Activated T-helper 1 cell treated with anti-CD3 and anti-CD28 coated beads, Interleukin-2, amount 50 U/mL, for 16 hours (primary cell): ENCODE results near the gene MCAT.

ENCODE experiments used
- DNase-seq, 2 donors: peaks; one replicate each; pipeline ENCODE4 v3.0.0-alpha.2; 2020; ENCODE audit warnings: low read depth in 1 of 2, low spot score in 1 of 2

The MCAT gene

DNA sequence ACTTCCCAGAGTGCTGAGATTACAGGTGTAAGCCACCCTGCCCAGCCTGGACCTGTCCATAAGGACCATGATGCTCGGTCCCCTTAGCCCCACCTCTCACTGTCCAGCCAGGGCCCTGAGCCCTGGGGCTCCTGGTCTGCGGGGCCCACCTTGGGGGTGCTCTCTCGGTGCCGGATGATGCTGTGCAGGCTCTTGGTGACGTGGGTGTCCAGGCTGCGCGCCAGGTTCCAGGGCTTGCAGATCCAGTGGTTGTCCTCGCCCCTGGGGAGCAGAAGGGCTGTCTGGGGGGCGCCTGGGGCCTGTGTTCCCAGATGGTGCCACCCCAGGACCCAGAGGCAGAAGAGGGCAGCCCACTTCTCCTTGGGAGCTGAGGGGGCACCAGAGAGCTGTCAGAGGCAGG, 30.4 kb upstream of the MCAT start:
- no peak for DNase-seq

DNA sequence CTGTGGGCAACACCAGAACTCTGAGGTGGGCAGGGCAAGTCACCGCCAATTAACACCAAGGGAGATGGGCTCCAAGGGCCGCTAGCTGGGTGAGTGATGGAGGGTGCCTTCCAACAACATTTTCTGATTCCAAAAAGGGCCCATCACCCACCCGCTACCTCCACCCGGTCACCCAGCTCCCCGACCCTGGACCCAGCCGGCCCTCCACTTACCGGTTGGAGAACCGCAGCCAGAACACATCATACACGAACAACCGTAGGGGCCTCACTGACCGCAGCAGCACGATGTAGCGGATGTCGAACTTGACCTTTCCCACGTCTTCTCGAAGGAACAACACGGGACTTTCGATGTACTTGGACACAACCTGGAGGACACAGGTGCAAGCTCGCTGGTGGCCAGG, 29.0 kb upstream of the MCAT start:
- DNase-seq, result no peak

DNA sequence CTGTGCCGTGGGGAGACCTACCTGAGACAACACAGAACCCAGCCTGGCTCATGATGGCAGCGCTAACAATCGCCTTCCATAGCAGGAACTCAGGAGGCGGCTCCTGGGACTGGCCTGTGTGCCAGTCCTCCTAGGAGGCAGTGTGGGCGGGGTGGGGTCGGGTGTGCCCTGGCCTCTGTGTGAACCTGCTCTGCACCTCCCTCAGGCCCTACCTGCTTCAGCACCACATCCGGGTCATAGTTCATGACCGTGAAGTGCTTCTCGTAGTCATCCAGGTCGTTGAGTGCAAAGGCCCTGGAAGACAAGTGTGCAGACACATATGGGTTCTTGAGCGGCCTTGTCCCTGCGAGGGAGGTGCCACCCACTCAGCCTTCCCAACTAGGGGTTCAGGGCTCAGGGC, 28.4 kb upstream of the MCAT start:
- no peak for DNase-seq

DNA sequence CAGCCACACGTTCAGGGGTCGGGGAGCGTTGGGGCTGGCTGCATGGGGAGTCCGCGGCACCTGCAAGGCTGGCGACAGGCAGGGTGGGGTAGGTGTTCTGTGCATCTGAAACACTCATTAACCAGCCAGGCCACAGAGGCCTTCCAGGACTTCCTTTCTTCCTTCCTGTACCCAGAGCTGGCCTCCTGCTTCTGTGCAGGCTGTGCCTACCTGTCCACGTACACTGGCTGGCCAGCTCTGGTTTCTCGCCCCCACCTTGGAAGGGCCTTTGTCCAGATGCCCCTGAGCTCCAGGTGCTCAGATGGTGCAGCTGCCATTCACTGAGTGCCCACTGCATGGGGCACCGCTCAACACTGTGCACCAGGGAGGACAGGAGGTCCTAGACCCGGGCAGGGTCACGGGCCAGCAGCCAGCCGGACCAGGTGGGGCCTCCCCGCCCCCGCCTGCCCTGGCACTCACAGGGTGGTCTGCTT, 27.9 kb upstream of the MCAT start:
- no peak for DNase-seq

DNA sequence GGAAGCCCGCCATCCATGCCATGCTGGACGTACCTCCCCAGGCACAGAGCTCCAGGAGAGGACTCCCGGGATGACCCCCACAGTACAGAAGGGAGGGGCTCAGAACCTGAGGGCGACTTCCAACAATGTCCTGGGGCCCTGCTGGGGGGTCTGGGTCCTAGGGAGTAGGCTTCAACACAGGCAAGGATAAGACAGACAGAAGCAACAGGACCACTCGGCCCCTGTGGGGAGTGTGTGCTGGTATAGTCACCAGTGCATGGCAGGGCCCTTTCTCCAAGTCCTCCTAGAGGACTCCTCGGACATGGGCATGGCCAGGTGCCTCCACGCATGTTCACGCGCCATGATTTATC, 26.9 kb upstream of the MCAT start:
- no peak for DNase-seq

DNA sequence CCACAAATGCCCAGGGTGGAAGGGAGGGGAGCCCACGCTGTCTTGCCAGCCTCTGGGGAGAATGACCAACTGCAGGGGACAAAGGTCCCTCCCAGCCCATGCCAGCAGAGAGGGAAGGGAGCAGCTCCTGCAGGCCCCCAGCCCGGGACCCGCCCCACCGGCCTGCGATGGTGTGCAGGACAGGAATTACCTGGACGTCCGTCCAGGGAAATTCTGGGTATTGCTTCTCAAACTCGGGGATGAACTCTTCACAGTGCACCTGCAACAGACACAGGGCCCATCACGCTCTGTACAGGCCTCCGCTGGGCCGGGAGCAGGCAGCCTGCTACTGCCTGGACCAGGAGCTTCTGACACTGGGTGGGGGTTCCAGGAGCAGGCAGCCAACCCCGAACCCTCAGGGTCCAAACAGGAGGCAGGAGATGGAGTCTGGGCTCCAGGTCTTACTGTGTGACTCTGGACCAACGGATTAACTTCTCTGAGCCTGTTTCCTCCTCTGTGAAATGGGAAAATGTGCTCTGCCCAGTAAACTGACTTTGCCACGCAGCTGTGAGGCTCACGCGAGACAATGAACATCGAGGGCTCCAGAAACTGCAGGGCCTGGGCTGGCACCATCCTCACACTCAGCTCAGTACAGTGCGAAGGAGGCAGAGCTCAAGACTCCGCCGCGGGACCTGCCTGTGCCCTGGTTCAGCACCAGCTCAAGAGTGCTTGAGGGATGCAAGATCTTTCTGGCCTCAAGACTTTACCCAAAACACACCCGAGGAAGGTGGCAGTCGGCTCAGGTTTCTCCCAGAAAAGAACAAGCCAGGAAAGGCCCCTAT, 26.3 kb upstream of the MCAT start:
- no peak for DNase-seq

DNA sequence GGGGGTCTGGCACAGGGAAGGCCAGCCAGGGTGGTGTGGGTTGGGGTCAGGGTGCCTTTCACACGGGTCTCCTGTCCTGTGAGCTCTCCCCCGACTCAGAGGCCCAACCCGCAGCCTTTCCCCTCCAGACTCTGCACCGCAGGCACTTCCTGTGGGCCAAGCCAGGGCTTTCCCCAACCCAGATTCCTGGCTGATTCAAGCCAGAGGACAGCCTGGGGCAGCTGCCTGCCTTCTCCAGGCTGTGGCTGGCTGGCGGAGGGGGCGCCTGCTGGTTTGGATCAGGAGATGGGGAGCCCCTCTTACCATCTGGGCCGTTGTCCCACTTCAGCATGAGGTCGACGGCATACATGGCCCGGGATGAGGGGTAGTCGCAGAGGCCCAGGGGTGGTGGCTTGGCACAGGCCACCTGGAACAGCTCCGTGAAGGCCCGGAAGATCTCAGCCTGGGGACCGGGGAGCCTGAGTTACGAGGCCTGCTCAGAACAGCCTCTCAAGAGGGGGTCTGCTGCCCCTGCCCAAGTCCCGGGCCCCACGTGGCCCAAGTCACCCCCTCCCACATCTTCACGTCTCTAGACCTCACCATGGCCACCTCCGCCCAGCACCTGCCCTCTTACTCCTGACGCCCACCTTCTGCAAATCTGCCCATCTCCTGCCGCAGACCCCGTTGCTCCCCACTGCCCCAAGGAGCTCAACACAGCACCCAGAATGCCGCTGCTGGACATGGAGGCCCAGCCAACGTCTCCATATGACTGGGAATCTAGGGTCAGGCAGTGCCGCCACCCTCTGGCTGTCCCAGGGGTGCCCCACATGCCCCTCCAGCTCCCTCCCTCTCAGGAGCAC, 25.5 kb upstream of the MCAT start:
- no peak for DNase-seq

DNA sequence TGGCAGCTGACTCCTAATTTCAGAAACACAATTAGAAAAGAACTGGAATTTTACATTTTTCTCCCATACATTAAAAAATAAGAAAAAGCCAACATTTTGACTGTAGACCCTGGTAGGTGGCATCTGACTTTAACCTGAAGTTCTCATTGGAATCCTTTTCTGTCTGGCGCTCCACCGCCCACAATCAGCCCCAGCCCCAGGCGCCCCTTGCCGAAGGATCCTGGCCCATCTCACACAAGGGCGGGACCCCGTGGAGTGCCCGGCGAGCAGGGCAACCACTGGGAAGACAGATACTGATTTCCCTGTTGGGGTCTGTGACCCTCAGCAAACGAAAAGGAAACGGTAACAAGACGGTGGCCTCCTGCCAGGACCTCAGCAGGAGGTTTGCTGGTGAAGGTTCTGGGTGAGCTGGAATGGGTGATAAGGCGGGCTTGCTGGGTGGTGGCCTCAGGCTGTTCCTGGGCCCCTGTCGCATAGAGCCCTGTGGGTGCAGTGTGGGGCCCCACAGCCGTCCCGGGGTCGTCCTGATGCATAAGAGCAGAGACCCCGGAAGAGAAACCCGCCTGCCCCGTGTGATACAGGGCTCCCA, 23.9 kb upstream of the MCAT start:
- DNase-seq, result no peak

DNA sequence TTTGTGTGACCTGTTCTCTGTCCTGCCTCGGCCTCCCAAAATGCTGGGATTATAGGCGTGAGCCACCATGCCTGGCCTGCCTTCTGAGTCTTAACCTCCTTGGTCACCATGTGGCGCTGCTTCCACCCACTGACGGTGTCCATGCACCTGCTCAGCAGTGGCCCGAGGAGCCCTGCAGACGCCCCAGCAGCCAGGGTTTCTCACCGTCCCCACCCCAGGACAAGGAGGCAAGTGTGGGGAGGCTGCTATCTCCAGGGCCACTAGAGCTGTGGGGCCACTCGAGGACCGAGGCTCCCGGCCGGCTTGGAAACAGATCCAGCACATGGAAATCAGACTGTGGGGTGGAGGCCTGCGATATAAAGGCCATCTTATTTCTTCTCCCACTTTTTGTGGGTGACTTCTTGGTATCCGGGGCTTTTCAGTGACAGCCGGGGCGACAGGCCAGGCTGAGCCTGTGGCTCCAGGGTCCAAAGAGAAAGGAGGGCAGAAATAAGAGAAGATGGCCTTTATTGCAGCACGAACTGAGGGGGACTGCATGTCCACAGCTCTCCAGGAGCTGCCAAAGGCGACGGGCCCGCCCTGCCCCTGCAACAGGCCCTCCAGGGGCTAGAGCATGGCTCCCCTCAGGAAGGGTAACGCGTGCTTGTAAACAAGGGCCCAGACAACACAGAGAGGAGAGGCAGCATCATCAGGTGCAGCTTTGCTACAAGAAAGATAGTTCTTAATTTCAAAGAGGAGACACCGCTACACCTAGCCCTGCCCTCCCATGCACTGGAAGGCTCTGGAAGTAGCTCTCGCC, 23.1 kb upstream of the MCAT start:
- DNase-seq, result no peak

DNA sequence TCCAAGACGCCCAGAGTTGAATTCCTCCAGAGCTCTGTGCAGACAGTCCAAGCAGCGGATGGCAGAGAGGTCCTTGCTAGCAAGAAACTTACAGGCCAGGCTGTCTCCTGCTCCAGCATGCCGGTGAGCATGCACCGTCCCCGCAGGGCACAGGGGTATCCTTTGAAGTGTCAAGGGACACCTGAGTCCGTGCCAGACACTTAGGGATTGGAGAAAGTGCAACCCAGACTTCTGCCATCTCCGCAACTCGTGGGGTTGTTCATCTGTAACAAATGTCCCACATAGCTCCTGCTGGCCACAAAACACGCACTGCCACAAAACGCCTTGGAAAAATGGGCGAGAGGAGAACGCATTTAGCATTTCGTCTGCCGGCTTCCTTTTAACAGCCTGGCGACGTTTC, 21.4 kb upstream of the MCAT start:
- no peak for DNase-seq

DNA sequence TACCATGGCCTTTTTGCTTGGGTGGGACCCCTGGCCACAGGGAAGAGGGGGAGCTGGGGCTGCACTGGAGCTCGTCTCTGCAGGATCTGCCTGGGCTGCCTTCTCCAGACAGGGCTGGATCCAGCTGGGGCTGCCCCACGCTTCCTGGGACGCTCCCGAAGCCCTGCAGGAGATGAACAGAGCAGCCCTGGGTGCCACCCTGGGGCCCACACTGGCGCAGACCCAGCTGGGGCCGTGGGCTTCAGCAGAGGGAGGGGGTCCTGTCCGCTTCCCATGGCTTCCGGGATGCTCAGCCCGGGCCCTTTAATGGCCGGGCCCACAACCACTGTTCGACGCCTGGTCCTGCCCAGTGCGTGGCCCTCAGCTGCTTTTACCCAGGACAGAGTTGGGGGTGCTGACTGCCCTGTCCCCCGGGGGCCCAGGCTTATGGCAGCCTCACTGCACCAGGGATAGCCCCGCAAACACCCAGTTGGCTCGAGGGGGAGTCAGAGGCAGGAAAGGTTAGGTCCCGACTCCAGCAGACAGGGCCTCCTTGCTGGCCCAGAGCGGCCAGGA, 20.1 kb upstream of the MCAT start:
- no peak for DNase-seq

DNA sequence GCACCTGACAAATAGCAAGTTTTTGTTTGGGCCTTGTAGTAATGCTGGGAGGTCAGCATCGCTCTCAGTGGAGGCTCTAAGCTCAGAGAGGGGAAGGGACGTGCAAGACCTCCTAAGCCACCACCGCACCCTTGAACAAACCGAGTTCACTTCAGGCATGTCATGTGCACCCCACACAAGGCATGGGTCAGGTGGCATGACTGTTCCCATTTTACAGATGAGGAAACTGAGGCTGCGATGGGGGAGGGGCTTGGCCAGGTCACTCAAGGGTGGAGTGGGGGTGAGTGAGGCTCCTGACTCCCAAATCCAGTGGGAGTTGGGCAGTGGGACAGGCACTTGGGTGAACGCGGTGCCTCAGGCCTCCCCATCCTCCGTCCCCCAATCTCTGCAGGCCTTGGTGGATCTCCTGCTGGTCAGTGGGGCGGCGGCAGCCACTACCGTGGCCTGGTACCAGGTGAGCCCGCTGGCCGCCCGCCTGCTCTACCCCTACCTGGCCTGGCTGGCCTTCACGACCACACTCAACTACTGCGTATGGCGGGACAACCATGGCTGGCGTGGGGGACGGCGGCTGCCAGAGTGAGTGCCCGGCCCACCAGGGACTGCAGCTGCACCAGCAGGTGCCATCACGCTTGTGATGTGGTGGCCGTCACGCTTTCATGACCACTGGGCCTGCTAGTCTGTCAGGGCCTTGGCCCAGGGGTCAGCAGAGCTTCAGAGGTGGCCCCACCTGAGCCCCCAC, 19.4 kb upstream of the MCAT start:
- DNase-seq, result no peak

DNA sequence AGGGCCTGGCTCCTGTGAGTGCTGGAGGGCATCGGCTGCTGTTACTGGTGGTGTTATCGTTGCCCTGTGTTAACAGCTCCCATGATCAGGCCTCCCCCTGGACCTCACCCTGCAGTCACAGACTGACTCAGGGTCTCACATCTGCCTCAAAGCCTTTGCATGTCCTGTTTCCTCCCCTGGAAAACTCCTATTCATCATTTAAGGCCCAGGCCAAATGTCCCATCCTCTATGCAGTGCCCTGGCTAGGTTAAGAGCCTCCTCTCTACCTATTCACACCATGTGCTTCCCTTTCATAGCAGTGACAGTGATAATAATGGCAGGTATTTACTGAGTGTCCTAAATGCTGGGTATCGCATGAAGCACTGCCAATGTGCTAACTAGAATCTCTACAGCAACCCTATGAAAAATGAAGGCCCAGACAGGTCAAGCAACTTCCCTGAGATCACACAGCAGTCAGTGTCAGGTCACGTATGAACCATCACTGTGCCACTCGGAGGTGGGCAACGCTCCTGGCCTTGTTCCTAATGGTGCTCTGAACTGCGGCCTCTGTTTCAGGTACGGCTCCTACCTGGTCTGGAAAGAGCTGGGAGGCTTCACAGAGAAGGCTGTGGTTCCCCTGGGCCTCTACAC, 17.4 kb upstream of the MCAT start:
- DNase-seq, result no peak

DNA sequence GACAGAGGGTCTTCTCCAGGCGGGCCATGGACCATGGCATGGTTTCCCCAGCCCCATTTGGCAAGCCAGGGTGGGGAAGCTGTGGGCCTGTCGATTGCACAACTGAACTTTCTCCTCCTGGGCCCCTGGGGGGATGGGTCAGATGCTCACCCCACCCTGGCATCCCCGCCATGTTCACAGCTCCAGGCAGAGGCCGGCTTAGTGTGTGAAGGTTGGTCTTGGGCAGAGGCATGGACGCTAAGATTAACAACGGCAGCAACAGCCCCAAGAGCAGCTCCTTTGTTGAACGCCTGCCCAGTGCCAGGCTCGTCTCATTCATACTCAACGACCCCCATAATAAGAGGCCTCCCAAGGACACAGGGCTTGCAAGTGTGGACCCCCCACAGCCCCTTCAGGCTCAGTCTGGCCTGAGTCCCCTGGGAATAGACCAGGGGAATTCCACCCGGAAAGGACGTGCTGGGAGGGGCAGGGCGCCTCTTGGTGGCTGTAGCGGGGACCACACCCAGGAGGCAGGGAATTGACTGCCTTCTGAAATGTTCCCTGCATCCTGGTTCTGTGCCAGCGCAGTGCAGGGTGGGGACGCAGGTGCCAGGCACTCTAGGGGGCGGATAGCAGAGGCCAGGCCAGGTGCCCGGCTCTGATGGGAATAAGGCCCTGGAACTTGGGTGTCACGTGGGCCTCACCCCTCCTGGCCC, 16.4 kb upstream of the MCAT start:
- no peak for DNase-seq

DNA sequence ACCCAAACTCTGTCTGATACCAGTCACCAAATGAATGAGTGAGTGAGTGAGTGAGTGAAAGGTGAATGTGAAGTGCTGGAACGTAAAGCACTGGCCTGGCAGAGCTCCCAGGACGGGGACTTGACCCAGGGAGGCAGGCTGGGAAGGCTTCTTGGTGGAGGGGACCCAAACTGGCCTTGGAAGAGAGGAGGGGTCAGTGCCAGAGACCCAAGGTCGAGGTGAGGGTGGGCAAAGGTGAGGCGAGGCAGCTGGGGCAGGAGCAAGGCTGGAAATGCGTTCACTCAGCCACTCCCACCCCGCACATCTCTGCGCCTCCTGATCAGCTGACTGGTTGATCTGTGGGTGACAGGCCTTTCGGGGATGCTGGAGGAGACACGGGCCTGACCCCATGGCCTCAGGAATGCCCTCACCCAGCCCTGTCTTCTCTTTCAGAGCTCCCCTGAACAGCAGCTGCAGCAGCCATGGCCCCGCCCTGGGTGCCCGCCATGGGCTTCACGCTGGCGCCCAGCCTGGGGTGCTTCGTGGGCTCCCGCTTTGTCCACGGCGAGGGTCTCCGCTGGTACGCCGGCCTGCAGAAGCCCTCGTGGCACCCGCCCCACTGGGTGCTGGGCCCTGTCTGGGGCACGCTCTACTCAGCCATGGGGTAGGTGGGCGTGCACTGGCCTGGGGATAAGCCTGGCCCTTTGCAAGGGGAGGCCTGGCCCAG, 15.7 kb upstream of the MCAT start:
- no peak for DNase-seq

DNA sequence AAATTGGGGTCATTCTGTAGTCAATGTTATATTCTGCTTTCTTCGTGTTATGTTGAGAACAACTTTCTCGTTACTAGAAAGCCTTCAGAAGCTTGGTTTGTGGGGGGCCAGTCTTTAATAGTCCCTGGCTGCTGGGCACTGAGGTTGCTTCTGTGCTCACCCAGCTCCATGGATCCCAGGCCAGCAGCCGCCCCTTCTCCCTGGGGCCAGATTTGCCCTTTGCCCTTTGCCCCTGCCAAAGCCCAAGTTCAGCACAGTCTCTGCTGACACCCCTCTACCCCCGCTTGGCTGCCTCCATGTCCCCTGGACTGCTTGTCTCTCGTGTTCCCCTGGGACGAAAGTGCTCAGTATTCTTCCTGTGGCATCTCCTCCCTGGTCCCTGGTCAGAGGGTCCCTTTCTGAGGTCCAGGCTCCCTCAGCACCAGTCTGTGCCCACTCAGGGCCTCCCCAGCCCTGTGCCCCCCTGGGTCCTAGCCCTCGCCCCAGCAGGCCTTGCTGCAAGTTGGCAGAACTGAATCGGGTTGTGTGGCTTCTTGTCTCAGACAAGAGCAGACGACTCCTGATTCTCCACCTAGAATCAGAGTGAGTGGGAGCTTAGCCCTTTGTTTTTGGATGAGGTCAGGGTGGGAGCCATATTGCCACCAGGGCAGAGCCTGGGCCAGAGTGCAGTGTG, 14.8 kb upstream of the MCAT start:
- DNase-seq, result no peak

DNA sequence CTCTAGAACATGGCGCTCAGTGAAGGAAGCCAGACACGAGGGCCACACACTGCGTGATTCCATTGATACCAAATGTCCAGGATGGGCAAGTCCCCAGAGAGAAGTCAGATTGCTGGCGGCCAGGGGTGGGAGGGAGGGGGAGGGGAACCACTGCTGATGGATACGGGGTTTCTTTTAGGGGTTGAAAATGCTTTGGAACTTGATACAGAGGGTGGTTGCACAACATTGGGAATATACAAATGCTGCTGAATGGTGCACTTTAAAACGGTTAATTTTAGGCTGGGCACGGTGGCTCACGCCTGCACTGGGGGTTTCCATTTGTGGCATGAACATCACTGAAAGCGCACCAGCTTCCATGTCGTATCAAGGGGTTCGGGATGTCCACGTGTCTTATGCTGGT, 13.2 kb upstream of the MCAT start:
- no peak for DNase-seq

DNA sequence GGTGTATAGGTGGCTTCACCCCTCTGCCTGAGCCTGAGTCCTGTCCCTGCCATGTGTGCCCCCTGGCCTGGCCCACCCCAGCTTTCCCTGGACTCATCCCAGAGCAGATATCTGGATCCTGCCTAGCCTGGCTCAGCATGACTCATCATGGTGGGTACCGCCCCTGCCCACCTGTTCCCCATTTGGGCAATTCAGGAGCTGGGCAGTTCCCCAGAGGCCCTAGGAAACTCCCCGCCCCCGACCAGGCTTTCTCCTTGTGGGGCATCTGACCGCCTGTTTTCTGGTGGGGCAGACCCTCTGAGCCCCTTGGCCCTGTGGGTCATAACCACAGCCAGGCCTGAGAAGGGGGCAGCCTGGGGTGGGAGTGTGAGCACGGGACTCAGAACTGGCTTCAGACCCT, 12.6 kb upstream of the MCAT start:
- DNase-seq, result no peak
